ENCODE data around the gene SMURF2. TPM values are rescaled to one million over a fixed set of nuclear protein-coding genes. Genes with fewer than 3 reads are reported as not detected.

The SMURF2 gene
- total RNA-seq, 1 donor from 2014 or later = 45.6 TPM

- Histone ChIP-seq H3K4me3 (ENCODE audit: low read depth, low read length) (peak overlapping the region; percentile 100), H3K36me3 (ENCODE audit: control insufficient read depth, insufficient read depth, low read length) (peaks cover 7% of the 10 kb centered on the region), H3K27me3 (ENCODE audit: control insufficient read depth, insufficient read depth, low read length) (no peaks in the 10 kb centered on the region)
- no peak for TF ChIP-seq CTCF (IDR thresholded peaks at IDR 0.05; ENCODE audit: insufficient read depth, low read length, poor library complexity, severe bottlenecking)
- no peak for DNase-seq (ENCODE audit: low read depth)
Measured at GRCh38 chr17:64504769-64505339, 157.3 kb downstream of the SMURF2 start.

GRCh38 chr17:64503821-64504768, 158.0 kb downstream of the SMURF2 start:
- peak overlapping the region; percentile 100 for H3K4me3 ChIP-seq (ENCODE audit: low read depth, low read length)
- no peak for TF ChIP-seq CTCF (IDR thresholded peaks at IDR 0.05; ENCODE audit: insufficient read depth, low read length, poor library complexity, severe bottlenecking)
- DNase-seq (ENCODE audit: low read depth) = no peak
- no peaks in the 10 kb centered on the region for H3K27me3 ChIP-seq (ENCODE audit: control insufficient read depth, insufficient read depth, low read length)
- peaks cover 7% of the 10 kb centered on the region for H3K36me3 ChIP-seq (ENCODE audit: control insufficient read depth, insufficient read depth, low read length)

GRCh38 chr17:64503341-64503740, 158.8 kb downstream of the SMURF2 start:
- no peak for DNase-seq (ENCODE audit: low read depth)
- Histone ChIP-seq H3K36me3 (ENCODE audit: control insufficient read depth, insufficient read depth, low read length) (peaks cover 7% of the 10 kb centered on the region), H3K4me3 (ENCODE audit: low read depth, low read length) (no peak overlapping the region), H3K27me3 (ENCODE audit: control insufficient read depth, insufficient read depth, low read length) (no peaks in the 10 kb centered on the region)
- no peak for TF ChIP-seq CTCF (IDR thresholded peaks at IDR 0.05; ENCODE audit: insufficient read depth, low read length, poor library complexity, severe bottlenecking)

- Histone ChIP-seq H3K4me3 (ENCODE audit: low read depth, low read length) (no peak overlapping the region), H3K27me3 (ENCODE audit: control insufficient read depth, insufficient read depth, low read length) (no peaks in the 10 kb centered on the region), H3K36me3 (ENCODE audit: control insufficient read depth, insufficient read depth, low read length) (peaks cover 7% of the 10 kb centered on the region)
- DNase-seq (ENCODE audit: low read depth) = no peak
- TF ChIP-seq CTCF (IDR thresholded peaks at IDR 0.05; ENCODE audit: insufficient read depth, low read length, poor library complexity, severe bottlenecking) = no peak
Measured at GRCh38 chr17:64502809-64503208, 159.3 kb downstream of the SMURF2 start.

- Histone ChIP-seq H3K4me3 (ENCODE audit: low read depth, low read length) (no peak overlapping the region), H3K27me3 (ENCODE audit: control insufficient read depth, insufficient read depth, low read length) (no peaks in the 10 kb centered on the region), H3K36me3 (ENCODE audit: control insufficient read depth, insufficient read depth, low read length) (peaks cover 7% of the 10 kb centered on the region)
- no peak for TF ChIP-seq CTCF (IDR thresholded peaks at IDR 0.05; ENCODE audit: insufficient read depth, low read length, poor library complexity, severe bottlenecking)
- DNase-seq (ENCODE audit: low read depth) = no peak
Measured at GRCh38 chr17:64502021-64502420, 160.1 kb downstream of the SMURF2 start.

All from kidney epithelial cell (primary cell).